Measurements from ENCODE around the gene OSBPL6.
"Not testable (repeated sequence)": the region's sequence is repeated elsewhere in the genome, so short reads cannot be mapped to it uniquely, and the experiment has no call there.

The OSBPL6 gene

DNA sequence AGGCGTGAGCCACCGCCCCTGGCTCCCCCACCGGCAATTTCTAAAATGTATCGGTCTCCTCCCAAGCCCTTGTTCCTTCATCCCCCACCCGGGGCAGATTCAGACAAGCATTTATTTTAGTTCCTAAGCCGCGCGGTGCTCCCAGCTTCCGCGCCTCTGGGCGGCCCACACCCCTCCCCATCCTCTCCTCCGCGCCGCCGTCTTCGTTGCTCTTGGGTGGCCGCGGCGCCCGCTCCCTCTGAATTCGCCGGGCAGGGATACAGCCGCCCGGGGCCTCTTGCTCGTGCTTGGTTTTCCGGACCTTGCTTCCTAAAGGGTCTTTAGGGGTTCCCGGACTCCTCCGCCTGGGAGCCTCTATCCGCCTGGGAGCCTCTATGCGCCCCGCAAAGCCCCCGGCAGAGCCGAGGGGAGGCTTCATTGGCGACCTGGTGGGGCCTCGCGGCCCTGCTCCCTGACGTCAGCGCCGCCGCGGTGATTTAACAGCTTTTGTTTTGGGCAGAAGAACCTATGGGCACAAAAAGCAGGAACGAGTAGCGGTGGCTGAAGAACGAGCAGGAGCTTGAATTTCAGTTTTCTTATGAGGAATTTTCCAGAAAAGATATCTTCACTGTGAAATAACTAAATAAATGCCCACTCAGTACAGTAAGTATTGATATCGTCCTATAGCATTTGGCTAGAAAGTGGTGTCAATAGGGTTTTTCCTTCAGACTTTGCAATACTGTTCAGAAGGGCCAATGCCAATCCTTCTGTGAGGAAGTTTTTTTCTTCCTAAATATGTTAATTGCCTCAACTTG lies 219.4 kb downstream of the OSBPL6 start:
- DNase-seq, result peak; percentile 59

DNA sequence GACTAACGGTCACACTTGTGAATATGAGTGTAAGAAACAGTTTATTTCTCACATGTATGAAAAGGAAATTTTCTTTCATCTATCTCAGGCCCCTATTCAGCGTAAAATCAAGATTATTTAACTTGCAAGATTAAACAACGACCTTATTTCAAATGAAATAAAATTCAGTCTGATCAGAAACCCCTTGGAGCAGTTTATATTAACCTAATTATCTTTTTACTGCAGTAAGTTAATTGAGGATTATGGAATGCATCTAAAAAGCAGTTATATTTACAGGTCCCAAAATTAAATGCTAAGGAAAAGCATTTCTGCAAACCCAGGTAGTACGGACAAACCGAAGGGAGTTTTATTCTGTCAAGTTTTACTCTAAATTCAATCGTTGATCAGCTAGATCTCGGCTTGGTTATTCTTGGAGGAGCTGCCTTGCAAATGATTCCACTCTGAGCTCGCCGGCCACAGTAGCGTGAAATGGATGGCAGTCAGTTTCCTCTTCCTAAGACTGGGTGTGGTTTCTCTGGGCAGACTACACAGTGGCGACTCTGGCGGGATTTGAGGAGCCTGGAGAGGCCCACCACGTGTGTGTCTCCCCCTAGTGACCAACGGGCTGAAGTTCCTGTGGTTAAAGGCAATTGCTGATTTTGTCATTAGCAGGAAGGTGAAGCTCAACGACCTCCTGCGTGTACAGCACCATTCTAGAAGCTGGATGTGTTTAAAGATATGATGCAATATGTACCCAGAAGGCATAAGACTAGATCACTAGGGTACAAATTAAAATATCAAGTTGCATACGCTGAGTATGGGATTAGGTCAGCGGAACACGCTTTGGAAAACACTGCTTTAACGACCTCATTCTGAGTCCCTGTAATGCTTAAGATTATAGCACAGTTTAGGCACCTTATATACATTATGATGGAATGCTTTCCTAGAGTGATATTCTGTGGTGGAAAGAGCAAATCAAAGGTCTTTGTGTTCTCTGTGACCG lies 220.2 kb downstream of the OSBPL6 start:
- peak; percentile 88 for DNase-seq

DNA sequence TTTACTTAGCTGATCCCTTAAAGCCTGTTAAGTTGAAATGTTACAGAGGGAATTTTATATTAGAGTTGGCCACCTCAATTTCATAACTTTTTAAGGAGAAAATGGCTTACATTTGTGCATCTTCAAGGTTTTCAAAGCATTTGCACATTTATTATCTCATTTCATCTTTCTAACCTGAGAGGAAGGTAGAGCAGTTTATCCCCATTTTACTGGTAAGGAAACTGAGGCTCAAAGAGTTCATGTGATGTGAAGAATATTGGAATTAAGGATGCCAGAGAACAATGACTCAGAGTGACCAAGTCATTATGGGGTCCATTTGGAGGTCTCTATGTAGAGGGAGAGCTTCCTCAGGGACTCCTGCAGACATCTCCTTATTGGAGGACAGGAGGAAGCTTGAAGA lies 221.7 kb downstream of the OSBPL6 start:
- no peak for DNase-seq

DNA sequence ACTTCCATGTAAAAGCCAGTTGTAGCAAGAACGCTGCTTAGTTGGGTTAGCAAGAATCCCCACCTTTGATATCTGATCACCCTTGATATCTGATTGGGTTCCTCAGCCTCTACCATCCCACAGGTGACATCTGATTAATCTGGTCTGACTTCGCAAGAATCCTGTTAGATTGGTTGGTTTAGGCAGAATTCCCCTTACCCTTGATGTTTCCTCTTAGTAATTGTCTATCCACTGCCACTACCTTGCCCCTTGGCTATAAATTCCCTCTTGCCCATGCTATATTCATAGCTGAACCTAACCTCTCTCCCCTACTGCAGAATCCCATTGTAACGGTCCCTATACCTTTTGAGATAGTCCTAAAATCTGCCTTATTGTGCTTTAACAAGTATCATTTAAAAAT lies 223.6 kb downstream of the OSBPL6 start:
- DNase-seq, result no peak

DNA sequence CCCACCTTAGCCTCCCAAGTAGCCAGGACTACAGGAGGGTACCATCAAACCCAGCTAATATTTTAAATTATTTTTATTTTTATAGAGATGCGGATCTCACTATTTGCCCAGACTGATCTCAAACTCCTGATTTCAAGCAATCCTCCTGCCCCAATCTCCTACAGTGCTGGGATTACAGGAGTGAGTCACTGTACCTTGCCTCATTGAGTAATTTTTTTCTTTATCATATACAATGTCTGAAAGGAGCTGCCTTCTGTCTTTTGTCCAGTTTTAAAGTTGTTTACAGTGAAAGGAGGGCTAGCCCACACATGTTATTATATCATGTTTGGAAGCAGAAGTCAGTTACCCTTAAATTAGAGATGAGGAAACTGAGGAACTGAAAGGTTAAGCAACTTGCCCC lies 224.1 kb downstream of the OSBPL6 start:
- no peak for DNase-seq

DNA sequence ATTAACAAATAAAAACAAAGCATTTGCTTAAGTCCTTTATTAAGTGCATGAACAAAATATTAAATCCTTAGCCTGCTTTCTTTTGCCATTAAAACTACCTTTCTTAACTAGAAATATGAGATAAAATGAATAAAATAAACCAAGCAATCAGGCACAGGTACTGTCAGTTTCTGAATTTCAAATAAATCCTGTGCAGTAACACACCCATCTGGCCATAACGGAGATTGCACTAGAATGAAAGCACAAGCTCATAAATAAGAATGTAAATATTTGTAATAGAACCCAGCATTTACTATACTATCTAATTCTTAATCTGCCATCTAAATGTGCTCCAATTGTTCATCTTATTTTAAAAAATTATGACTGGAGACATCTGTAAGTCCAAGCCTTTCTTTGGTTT lies 224.8 kb downstream of the OSBPL6 start:
- DNase-seq, result no peak

DNA sequence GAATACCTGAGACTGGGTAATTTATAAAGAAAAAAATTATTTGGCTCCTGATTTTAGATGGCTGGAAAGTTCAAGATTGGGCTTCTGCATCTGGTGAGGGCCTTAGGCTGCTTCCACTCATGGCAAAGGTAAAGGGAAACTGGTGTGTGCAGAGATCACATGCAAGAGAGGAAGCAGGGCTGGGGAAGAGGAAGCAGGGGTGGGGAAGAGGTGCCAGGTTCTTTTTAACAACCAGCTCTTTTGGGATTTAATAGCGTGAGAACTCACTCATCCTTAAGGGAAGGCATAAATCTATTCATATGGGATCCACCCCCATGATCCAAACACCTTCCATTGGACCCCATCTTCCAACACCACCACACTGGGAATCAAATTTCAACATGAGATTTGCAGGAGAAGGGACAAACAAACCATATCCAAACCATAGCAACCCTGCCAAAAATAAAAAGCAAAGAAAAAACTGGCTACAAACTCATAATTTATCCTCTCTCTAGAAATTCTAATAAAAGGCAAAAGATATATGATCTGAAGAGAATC lies 226.2 kb downstream of the OSBPL6 start:
- DNase-seq, result no peak

DNA sequence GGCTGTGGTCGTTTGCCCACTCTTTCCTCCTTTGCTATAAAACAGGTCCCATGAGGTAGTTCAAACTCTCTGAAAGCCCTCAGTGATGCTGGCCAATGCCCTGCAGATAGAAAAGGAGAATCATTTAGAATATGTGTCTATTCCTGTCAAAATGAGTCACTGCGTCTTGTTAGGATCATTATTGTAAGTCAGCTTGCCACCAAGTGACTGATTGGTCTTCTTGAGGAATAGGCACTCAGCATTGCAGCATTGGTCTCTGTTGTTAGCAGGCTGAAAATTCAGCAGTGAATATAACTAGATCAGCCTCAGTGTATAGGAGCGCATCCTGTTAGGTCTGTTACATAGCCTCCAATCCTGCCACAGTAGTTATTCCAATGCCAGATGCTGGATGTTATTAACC lies 227.8 kb downstream of the OSBPL6 start:
- no peak for DNase-seq

DNA sequence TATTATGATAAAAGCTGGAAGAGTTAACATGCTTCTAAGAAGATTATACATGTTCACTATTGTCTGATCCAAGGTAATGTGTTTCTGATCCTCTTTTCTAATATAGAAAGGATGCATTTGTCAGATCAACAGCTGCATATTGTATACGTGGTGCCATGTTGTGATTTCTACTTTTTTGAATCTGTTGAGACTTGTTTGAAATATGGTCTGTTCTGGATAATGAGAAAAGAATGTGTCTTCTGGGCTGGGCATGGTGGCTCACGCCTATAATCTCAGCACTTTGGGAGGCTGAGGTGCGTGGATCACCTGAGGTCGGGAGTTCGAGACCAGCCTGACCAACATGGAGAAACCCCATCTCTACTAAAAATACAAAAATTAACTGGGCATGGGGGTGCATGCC lies 229.4 kb downstream of the OSBPL6 start:
- DNase-seq, result not testable (repeated sequence)

DNA sequence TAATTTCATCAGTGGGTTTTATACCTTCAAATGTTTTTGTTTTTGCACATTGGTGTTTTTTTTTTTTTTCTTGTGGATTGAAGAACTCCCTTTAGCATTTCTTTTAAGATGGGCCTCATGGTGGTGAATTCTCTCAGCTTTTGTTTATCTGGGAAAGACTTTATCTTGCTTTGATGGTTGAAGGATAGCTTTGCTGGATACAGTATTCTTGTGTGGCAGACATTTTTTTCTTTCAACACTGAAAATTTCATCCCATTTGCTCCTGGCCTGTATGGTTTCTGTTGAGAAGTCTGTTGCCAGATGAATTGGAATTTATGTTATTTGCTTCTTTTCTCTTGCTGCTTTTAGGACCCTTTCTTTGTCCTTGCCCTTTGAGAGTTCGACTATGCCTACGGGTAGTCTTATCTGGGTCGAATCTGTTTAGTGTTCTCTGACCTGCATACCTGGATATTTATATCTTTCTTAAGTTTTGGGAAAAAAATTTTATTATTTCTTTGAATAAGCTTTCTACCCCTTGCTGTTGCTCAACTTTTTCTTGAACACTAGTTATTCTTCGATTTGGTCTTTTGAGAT lies 231.0 kb downstream of the OSBPL6 start:
- no peak for DNase-seq

DNA sequence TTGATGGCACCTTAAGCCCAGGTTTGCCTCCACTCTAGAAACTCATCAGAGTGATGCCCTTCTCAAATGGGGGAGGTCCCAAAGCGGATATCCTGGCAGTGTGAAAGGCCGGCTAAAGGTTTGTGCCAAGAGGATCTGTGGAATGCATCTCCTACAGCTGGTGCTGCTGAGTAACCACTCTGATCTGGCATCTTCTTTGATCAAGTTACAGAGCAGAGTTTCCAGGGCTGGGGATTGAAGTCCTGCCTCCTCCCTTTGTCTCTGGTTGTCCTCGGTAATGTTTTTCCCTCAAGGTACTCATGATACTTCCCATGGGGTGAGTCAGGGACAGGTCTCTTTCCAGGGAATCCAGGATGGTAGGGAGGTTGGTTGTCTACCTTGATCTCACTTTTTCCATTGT lies 232.1 kb downstream of the OSBPL6 start:
- no peak for DNase-seq

DNA sequence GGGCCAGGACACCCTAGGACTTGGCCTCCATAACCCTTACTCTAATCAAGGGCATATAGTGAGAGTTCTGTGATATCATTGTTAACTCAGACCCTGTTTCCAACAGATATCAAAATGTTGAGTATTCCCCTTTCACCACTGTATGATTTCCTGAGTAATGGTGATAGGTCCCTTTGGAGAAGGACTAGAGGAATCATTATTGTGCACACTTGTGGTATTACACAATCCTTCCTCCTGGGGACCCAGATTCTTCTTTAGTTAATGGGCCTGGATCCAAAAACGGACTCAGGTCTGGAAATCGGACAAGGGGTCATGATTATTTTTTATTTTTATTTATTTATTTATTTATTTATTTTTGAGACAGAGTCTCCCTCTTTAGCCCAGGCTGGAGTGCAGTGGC lies 233.1 kb downstream of the OSBPL6 start:
- DNase-seq, result no peak

DNA sequence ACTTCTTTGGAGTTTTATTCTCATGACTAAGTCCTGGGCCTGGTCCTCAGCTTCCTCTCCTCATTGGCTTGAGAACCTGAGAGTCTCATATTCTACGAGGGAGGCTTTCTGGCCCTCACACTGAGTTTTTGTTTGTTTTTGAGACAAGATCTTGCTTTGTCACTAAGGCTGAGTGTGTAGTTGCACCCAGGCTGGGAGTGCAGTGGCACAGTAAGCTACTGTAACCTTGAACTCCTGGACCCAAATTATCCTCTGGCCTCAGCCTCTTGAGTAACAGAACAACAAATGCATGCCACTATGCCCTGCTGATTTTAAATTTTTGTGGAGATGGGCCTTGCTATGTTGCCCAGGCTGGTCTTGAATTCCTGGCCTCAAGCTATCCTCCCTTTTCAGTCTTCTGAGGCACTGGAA lies 234.1 kb downstream of the OSBPL6 start:
- no peak for DNase-seq

DNA sequence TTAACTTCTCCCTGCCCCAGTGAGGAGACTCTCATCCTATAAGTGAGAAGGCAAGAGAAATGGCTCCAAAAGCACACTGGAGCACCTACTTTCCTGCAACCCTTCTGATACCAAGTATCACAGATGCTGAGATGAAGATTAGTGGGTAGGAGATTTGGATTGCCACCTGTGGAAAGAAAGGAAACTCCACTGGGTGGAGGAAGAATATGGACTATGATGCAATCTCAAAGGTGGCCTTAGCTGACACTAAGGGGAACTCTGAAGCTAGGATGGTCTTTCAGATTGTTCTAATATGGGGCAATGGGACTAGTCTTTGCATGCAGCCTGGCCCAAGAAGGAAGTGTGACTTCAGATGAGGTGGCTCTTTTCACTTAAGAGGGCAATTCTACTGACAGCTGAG lies 235.0 kb downstream of the OSBPL6 start:
- no peak for DNase-seq

DNA sequence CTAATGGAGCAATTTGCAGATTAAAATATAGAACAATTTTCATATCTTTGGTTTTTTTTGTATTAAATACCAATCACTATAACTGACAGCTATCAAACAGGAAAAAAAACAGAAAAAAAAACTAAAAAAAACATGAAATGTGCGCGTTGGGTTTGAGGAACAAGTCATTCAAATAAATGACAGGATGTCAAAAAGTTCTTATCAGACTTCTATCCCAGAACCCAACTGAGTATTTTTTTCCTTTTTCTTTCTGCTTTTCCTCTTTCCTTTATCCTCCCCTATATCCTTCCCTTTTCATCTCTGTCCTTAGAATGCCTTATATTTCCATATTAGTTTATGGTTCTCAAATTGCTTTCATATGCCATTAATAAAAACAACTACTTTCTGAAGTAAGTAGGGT lies 242.3 kb downstream of the OSBPL6 start:
- DNase-seq, result no peak

DNA sequence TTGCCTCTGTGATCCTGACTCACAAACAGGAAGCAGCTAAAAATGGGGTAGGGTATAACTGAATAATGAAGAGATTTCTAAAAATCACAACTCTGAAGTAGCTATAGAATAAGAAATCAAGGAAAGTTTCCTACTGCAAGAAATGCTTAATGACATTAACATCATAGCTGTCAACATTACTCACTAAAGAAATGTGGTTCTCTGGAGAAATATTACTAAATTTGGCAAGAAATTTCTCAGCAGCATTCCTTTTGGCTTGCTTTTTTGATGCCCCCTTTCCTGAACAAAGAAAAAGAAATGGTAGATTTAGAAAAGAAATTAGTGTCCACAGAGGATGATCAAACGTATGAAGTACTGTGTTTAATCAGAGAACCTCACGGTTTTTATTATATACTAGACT lies 247.1 kb downstream of the OSBPL6 start:
- no peak for DNase-seq

DNA sequence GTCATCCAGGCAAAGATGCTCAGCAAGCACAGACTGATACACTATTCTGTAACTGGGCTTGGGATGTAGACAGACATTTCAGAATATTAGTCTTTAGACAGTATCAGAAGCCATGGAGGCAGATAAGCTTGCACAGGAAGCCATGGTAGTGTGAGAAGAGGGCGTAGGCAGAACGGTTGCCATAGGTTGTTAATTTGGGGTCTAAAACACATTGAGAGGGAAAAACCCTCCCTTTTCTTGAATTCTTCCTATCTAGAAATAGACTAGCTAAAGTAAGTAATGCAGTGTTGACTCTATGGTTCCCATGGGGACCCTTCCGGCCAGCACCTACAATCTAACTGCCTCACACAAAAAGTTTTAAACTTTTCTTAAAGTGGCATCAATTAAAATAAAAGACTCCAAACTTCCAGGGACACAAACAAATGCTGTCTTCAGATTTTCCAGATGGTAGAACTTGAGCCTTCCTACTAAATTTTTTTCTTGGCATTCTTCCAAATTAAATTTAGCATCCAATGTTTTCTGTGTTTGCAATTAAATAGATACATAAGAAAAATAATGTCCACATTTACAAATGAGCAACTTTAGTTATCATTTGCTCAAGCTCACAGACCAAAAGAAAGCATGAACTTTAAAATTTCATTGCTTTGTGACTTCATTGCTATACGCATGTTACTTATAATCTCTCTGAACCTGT lies 254.8 kb downstream of the OSBPL6 start:
- no peak for DNase-seq

DNA sequence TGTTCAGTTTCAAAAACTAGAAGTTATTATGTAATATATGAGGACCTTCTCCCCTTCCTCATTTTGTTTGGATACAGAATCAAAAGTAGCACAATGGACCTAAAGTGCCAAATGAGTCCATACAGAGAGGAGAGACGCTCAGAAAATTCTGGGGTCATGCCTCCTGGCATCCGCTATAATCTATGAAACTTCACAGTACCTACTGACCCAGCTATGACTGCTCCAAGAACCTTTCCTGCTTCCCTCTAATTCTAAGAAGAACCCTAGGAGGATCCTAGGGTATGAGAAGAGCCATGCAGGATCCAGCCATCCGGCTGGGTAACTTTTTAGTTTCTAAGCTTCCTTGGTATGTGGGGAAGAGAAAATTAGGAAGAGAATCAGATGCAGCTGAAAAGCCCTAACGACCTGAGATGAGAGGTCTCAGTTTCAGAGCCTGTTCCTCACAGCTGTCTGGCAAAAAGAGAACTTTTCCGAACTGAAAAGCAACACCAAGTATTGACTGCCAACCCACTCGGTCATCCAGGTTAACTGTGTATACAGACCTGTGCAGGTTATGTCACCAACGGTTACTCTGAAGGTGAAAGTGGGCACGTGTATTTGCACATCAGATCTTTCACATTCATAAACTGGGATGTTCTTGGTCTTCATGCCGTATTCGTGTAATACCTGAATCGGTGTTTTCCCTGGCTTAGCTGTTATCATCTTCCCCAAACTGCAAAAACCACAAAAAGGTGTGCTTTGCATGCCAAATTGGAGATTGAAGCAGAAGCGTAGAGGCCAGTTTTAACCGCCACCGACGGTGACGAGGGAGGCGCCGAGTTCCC lies 255.6 kb downstream of the OSBPL6 start:
- DNase-seq, result no peak

DNA sequence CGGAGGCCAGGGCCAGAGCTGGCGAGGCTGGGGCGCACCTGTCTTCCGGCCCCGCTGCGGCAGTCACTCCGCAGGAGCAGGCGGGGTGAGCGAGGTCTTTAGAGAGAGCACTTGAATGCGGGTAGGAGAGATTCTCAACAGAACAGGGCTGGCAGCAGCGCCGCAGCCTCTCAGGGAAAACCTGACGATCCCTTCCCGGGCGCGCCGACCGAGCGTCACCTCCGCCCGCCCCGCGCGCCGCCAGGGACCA lies 256.1 kb downstream of the OSBPL6 start:
- no peak for DNase-seq

DNA sequence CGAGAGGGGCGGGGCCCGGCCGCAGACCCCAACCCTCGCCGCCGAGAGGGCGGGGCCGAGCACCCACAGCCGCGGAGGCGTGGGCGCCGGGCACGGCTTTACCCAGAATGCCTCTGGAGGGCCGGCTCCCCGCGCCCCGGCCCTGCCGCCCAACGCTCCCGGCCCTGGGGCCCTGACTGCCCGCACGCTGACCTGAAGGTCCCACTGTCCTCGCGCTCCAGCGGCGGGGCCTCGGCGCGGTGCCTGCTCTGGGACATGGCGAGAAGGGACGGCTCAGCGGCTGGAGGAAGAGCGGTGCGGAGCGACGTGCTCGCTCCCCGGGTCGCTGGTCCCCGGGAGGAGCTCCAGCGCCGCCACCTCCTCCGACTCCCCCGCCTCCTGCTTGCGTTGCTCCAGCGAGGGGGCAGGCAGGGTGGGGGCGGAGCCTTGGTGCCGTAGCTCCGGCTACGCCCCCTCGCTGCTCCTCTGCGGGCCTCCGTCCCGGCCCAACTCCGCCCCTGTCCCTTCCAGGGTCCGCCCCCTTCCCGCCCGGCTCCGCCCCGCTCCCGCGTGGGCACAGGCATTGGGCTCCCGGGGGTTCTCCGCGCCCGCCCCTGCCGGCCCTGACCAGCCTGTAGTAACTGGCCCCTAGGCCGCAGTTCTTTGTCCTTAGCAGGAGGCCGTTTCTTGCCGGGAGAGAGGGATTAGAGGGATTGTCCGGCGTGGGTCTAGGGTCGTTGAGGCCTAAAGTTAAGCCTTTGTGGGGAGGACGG lies 256.6 kb downstream of the OSBPL6 start, which contains the start of the genes PJVK and PRKRA:
TSS of gene PJVK (plus strand) at position 605 of the 752 bp plus-strand sequence. CDS start 2,032 bp downstream, outside the sequence.
TSS of gene PRKRA (minus strand) at position 402 of the 752 bp plus-strand sequence. CDS start at position 257, 145 bp downstream.
- DNase-seq, result peak; percentile 90

DNA sequence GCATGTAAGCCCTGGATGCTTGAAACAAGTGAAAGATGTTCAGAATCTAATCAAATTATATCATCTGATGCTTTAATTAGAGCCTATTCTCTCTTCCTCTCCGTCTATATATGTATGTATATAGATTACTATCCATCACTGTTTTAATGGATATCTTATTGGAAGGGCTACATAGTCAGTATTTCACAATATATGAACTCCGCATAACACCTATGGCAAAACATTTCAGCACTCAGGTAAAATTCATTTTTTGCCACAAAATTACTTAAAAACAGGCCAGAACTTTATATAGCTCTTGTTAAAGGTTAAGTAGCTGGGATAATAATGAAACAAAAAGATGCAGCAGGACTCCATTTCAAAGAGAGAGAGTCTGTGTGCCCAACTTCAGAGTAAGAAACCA lies 258.0 kb downstream of the OSBPL6 start:
- DNase-seq, result no peak

All from DMS 273 treated with DMSO at 0.1 percent for 48 hours (cell line).